IPS-11a (cell line): ENCODE data around the gene SLU7.
A peak's percentile ranks its signal among the peaks of the same experiment; 100 is the strongest.

Experiments
- H3K4me3 ChIP-seq: one replicate; pipeline ENCODE4 v1.5.1; 2013; ENCODE audit warnings: low read depth, low read length, control low read depth

SLU7 gene

GRCh38 chr5:160420331-160420610 lies 1.4 kb upstream of the SLU7 start:
- H3K4me3 ChIP-seq = no peak overlapping the region

- H3K4me3 ChIP-seq = peak overlapping the region; percentile 91
Observed at GRCh38 chr5:160419458-160420330, 813 bp upstream of the SLU7 start.

GRCh38 chr5:160399402-160400353 lies 19.2 kb downstream of the SLU7 start, which contains the start of gene FAM200C:
Gene FAM200C, minus strand, starts transcription at chr5:160400054. Its CDS starts 4,564 bp downstream, at chr5:160395490.
- peak within 1 kb of the TSS; percentile 67 for H3K4me3 ChIP-seq

GRCh38 chr5:160398806-160399205 lies 20.1 kb downstream of the SLU7 start:
- no peak overlapping the region for H3K4me3 ChIP-seq

GRCh38 chr5:160397492-160397891 lies 21.4 kb downstream of the SLU7 start:
- H3K4me3 ChIP-seq = no peak overlapping the region

GRCh38 chr5:160395111-160395510 lies 23.8 kb downstream of the SLU7 start:
- H3K4me3 ChIP-seq = no peak overlapping the region

GRCh38 chr5:160390787-160391696 lies 27.8 kb downstream of the SLU7 start:
- H3K4me3 ChIP-seq = no peak overlapping the region

- H3K4me3 ChIP-seq = no peak overlapping the region
Observed at GRCh38 chr5:160387445-160387844, 31.4 kb downstream of the SLU7 start.

- H3K4me3 ChIP-seq = no peak overlapping the region
Observed at GRCh38 chr5:160385496-160385895, 33.4 kb downstream of the SLU7 start.

- no peak overlapping the region for H3K4me3 ChIP-seq
Observed at GRCh38 chr5:160384681-160385080, 34.2 kb downstream of the SLU7 start.

- no peak overlapping the region for H3K4me3 ChIP-seq
Observed at GRCh38 chr5:160382346-160382745, 36.5 kb downstream of the SLU7 start.

GRCh38 chr5:160380041-160380440 lies 38.8 kb downstream of the SLU7 start:
- H3K4me3 ChIP-seq = no peak overlapping the region

GRCh38 chr5:160379511-160379910 lies 39.4 kb downstream of the SLU7 start:
- H3K4me3 ChIP-seq = no peak overlapping the region

- H3K4me3 ChIP-seq = no peak overlapping the region
Observed at GRCh38 chr5:160378330-160378729, 40.6 kb downstream of the SLU7 start.

GRCh38 chr5:160377651-160378050 lies 41.2 kb downstream of the SLU7 start:
- H3K4me3 ChIP-seq = no peak overlapping the region

GRCh38 chr5:160376416-160376815 lies 42.5 kb downstream of the SLU7 start:
- no peak overlapping the region for H3K4me3 ChIP-seq

GRCh38 chr5:160375701-160376100 lies 43.2 kb downstream of the SLU7 start:
- H3K4me3 ChIP-seq = no peak overlapping the region

GRCh38 chr5:160375166-160375565 lies 43.7 kb downstream of the SLU7 start:
- no peak overlapping the region for H3K4me3 ChIP-seq

GRCh38 chr5:160371294-160371693 lies 47.6 kb downstream of the SLU7 start:
- no peak overlapping the region for H3K4me3 ChIP-seq

GRCh38 chr5:160370713-160371034 lies 48.2 kb downstream of the SLU7 start:
- H3K4me3 ChIP-seq = peak overlapping the region; percentile 38
